ENCODE data around the gene TACC2.

- TF ChIP-seq CTCF (IDR thresholded peaks at IDR 0.05; ENCODE audit: borderline replicate concordance, extremely low read depth, low read length, poor library complexity, severe bottlenecking) (no peak), EZH2 (IDR thresholded peaks at IDR 0.05; ENCODE audit: borderline replicate concordance, low read depth, low read length, severe bottlenecking) (no peak)
Observed at GRCh38 chr10:122165484-122166276, 176.7 kb downstream of the TACC2 start.

All from DND-41 (cell line).